Thyroid gland (tissue), 4 donors: Measurements from ENCODE around the gene MPEG1.

Experiments
- POLR2A ChIP-seq, 2 donors: fragments of 450-650 bp; IDR thresholded peaks; one replicate each; pipeline ENCODE4 v1.6.1; 2017; ENCODE audit warnings: antibody characterized with exemption in 2 of 2, mild to moderate bottlenecking in 2 of 2, moderate library complexity in 1 of 2
- TF ChIP-seq, protein P1 (sequence below), 6 experiments: fragments of 200-600 bp in 3 of 6; fragments of 450-650 bp in 3 of 6; sonication (generic) in 3 of 6; IDR thresholded peaks; one replicate each; pipeline ENCODE4 v1.5.1; 2016 to 2019; ENCODE audit warnings: antibody characterized with exemption in 6 of 6, mild to moderate bottlenecking in 2 of 6, inconsistent platforms in 1 of 6, moderate library complexity in 1 of 6

DNA sequence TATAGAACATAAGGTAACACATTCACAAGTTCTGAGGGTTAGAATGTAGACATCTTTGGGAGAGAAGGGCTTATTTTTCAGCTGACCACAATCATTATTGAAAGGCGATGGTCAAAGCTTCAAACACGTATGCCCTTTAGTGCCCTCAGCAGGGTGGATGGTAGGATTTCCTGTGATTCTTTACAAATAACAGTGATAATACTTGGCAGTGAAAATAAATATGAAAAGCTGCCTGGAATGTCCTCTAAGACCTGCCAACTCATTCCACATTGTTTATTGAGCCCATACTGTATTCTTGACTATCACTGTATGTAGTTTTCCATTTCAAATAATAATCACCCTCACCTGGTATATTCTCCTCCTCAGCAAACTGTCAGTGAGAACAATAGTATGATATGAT is 13.7 kb upstream of the MPEG1 start:
- TF ChIP-seq, protein P1, sequence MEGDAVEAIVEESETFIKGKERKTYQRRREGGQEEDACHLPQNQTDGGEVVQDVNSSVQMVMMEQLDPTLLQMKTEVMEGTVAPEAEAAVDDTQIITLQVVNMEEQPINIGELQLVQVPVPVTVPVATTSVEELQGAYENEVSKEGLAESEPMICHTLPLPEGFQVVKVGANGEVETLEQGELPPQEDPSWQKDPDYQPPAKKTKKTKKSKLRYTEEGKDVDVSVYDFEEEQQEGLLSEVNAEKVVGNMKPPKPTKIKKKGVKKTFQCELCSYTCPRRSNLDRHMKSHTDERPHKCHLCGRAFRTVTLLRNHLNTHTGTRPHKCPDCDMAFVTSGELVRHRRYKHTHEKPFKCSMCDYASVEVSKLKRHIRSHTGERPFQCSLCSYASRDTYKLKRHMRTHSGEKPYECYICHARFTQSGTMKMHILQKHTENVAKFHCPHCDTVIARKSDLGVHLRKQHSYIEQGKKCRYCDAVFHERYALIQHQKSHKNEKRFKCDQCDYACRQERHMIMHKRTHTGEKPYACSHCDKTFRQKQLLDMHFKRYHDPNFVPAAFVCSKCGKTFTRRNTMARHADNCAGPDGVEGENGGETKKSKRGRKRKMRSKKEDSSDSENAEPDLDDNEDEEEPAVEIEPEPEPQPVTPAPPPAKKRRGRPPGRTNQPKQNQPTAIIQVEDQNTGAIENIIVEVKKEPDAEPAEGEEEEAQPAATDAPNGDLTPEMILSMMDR (IDR thresholded peaks at IDR 0.05), result no peak
- no peak for TF ChIP-seq POLR2A (IDR thresholded peaks at IDR 0.05)
